ENCODE results near the gene VAMP2.

DNA sequence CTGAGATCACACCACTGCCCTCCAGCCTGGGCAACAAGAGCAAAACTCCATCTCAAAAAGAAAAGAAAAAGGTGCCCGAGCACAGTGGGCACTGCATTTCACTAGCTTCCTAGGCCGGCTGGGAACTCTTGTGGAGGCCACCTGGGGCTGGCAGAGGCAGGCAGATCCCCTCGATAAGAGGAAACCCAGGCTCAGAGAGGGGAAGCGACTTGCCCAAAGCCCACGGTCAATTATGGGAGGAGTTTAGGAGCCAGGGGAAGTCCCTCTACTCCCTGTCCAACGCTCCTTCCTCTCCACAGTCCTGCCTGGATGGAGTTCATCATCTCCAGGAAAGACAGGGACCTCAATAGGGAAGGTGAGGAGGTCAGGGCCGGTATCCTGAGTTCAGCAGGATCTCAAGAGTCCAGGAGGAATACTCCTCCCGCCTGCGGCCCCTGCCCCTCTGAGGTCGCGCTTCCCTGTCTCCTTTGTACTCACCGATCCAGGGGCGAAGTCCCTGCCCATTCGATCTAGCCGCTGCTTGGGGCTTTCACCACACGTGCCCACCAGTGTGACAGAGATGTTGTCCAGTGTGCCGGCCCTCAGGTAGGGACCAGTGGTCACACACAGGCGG is 45.3 kb downstream of the VAMP2 start:
- TF ChIP-seq, protein P1, sequence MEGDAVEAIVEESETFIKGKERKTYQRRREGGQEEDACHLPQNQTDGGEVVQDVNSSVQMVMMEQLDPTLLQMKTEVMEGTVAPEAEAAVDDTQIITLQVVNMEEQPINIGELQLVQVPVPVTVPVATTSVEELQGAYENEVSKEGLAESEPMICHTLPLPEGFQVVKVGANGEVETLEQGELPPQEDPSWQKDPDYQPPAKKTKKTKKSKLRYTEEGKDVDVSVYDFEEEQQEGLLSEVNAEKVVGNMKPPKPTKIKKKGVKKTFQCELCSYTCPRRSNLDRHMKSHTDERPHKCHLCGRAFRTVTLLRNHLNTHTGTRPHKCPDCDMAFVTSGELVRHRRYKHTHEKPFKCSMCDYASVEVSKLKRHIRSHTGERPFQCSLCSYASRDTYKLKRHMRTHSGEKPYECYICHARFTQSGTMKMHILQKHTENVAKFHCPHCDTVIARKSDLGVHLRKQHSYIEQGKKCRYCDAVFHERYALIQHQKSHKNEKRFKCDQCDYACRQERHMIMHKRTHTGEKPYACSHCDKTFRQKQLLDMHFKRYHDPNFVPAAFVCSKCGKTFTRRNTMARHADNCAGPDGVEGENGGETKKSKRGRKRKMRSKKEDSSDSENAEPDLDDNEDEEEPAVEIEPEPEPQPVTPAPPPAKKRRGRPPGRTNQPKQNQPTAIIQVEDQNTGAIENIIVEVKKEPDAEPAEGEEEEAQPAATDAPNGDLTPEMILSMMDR (conservative IDR thresholded peaks at IDR 0.05; ENCODE audit: low read length) = no peak
- TF ChIP-seq EZH2phosphoT487 (IDR thresholded peaks at IDR 0.05; ENCODE audit: borderline replicate concordance) = no peak

All from Loucy (cell line).